ENCODE measurements around the gene ACTRT3.
"Not testable (repeated sequence)": the region's sequence is repeated elsewhere in the genome, so short reads cannot be mapped to it uniquely, and the experiment has no call there.

ACTRT3 gene

GRCh38 chr3:169772305-169772896 is 3.0 kb upstream of the ACTRT3 start:
- peak; percentile 90 for DNase-seq

DNA sequence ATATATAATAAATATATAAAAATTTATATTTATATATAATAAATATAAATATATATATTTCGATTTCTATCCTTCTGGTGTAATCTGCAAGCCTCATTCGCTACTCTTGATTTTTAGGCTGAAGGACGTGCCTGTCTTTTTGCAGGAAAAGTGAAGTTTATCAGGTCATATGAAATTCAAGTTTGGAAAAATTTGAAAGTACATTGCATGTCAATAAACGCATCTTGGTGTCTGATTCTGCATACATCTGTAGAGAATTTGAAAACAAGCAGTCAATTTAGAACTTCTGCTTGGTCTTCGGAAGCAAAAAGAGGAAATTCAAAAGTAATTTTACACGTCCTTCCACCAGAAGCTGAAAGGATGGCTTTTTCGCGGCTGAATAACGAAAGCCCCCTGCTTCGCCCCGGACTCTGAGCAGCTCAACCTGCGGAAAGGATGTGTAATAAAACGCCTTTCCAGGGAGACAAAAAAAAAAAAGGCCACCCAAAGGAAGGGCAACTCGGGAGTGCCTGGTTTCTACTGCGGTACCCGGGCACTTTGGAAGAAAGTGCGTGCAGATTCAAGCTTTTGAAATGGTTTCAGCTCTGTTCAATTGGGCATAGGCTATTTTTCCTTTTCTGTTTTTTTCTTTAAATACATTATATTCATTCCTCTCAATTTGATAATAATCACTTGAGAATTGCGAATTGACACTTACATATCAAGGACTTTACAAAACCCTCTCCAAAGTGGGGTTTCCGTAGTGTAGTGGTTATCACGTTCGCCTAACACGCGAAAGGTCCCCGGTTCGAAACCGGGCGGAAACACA is 2.3 kb upstream of the ACTRT3 start:
- peak; percentile 97 for DNase-seq

DNA sequence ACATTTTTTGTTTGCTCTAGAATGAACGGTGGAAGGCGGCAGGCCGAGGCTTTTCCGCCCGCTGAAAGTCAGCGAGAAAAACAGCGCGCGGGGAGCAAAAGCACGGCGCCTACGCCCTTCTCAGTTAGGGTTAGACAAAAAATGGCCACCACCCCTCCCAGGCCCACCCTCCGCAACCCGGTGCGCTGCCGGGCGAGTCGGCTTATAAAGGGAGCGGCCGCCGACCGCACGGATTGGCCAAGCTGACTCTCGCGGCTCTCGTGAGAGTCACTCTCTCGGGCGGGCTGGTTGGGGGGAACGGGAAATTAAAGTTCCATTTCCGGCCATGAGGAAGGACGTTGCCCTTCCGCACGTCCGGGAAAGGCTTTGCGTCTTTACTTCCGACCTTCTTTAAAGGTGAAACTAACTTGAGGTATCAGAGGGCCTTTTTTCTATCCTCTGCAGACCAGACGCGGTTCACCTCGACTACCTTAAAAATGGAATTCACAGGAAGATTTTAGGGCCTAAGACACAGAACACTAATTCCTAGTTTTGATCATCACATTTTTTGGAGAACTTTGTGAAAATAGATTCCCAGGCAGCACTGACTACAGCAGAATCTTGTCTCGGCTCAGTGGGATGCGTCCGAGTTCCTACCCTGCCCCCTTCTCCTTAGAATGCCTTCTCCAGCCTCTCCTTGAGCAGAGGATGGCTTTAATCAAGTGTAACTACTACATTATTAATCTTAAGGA is 4.3 kb downstream of the ACTRT3 start, which contains the start of gene TERC:
TERC (minus strand) TSS at position 179 of the 731 bp plus-strand sequence.
- DNase-seq: peak; percentile 55

- no peak for DNase-seq
Observed at GRCh38 chr3:169764312-169764881, 5.0 kb downstream of the ACTRT3 start.

GRCh38 chr3:169760479-169760878 is 8.9 kb downstream of the ACTRT3 start:
- DNase-seq: no peak

DNA sequence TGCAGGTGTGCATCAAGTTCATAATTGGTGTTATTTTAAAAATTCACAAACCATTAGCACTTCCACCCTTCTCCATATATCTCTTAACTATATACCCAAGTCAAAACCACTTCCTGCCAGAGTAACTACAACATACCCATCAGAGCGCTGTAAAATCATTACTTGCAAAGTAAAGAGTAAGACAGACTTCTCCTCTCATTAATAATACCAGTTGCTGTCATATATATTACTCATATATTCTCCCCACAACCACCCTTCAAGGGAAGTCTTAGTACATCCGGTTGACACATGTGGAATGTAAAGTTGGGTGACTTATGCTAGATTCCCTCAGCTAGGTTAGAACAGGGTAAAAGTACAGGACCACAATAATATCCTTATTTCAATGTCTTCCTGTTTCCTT is 10.1 kb downstream of the ACTRT3 start:
- DNase-seq: no peak

- DNase-seq: no peak
Observed at GRCh38 chr3:169758359-169758994, 10.9 kb downstream of the ACTRT3 start.

DNA sequence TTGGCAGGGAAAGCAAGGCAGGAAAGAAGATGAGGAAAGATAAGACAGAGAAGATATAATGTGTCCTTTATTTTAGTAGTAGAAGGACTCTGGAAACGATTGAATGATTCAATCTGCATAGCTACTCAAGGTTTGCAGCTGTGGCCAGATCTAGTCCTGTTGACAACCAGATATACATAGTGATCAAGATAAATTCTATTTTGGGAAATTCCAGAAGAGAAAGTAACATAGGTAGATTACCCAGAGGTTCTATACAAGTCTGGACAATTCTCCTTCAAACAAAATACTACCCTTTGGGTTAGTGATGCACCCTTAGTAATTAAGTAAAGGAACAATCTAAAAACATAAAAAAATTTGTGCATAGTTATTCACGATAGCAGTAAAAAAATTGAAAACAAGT is 13.9 kb downstream of the ACTRT3 start:
- DNase-seq: no peak

DNA sequence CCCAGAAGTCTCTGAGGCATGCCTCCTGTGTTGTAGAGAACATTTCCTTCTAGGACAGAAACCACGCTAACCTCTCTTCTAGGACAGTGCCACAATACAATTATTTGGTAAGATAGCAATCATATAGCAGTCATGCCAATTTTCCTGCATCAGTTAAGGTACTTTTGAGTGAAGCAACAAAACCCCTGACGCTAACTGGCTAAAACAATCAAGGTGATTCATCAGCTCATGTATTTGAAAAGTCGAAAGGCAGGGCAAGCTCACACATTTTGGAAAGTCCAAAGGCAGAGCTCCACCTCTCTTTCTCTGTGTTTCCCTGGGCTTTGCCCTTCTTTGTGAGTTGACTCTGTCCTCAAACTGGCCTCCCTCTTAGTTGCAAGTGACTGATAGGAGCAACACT is 14.7 kb downstream of the ACTRT3 start:
- no peak for DNase-seq

- DNase-seq: no peak
Observed at GRCh38 chr3:169751875-169752274, 17.5 kb downstream of the ACTRT3 start.

- DNase-seq: no peak
Observed at GRCh38 chr3:169750665-169751064, 18.7 kb downstream of the ACTRT3 start.

DNA sequence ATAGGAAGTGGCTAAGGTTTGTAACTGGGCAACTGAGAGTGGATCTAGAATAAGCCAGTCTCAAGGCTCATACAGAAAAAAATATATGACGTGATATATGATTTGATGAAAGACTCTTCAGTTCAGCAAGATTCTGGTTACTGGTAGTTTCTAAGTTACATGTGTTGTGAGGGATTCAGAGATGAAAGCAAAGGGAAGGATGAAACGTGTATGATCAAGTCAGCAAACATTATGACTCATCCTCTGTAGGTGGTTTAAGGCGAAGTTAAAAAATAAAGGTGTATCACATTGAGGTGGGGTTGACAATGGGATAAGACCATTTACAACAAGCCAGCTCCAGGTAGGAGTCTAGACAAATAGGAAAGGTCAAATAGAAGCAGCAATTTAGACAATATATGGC is 20.7 kb downstream of the ACTRT3 start:
- no peak for DNase-seq

DNA sequence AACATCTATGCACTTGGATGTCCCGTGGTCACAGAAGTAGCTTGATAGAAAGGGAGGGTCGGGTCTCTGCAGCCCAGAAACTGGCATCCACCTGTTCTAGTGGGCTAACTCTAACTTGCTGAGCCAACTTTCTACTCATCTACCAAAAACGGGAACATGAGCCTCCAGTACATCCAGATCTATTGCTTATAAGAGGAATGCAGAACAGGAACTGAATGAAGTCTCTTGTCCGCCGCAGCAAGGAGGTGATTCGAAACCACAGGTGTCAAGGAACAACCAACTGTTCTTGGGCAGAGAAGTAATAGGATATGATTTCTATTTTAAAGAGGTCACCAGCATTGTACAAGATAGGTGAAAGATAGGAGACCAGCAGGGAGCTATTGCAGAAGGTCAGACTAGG is 22.4 kb downstream of the ACTRT3 start:
- DNase-seq: no peak

DNA sequence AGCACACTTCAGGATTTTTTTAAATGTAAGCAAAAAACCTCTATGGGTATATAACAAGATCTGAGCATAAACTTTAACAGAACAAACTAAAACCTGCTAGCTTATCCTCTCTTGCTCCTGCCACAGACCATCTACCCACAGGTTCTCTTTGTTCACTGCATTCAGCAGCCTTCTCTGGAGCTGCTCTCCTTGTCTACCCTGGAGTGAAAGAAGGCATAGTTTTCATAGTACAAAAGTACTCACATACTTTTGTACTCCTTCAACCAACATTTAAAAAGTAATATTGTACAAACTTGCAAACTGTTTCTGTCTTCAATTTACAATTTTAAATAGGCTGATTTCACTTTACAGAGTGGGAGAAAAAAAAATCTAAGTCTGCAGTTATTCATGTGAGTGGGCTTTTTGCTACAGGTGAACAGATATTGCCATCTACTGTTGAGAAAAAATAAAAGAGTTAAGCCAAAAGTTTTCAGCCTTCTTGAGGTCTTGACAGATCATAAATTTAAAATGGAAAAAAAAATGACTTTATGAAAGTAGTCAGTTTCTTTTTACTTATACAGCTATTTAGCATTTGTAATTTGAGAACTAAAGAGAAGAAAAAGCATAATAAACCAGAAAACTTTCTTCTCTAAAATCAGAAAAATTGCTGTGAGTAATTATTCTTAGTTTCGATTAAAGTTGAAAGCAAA is 24.9 kb downstream of the ACTRT3 start:
- no peak for DNase-seq

GRCh38 chr3:169739067-169739466 is 30.3 kb downstream of the ACTRT3 start:
- no peak for DNase-seq

DNA sequence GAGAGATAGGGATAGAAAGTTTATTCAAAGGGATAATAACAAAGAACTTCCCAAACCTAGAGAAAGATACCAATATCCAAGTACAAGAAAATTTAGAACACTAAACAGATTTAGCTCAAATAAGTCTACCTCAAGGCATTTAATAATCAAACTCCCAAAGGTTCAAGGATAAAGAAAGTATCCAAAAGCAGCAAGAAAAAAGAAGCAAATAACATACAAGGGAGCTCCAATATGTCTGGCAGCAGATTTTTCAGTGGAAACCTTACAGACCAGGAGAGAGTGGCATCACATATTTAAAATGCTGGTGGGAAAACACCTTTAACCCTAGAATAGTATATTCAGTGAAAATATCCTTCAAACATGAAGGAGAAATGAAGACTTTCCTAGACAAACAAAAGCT is 37.5 kb downstream of the ACTRT3 start:
- not testable (repeated sequence) for DNase-seq

- DNase-seq: no peak
Observed at GRCh38 chr3:169722724-169723123, 46.6 kb downstream of the ACTRT3 start.

- not testable (repeated sequence) for DNase-seq
Observed at GRCh38 chr3:169718415-169718814, 50.9 kb downstream of the ACTRT3 start.
